ENCODE results near the gene ARID1A.
"Not testable (repeated sequence)": the region's sequence is repeated elsewhere in the genome, so short reads cannot be mapped to it uniquely, and the experiment has no call there.

ARID1A gene

GRCh38 chr1:26695356-26696118, at the start of gene ARID1A:
Gene ARID1A (plus strand): TSS chr1:26696015. CDS start chr1:26696404, 389 bp downstream.
- DNase-seq, result peak; percentile 94 to 95

GRCh38 chr1:26664802-26665201, 31.0 kb upstream of the ARID1A start:
- DNase-seq, result no peak

GRCh38 chr1:26666855-26667254, 29.0 kb upstream of the ARID1A start:
- DNase-seq, result no peak

GRCh38 chr1:26668106-26668786, 27.6 kb upstream of the ARID1A start:
- not testable (repeated sequence) for DNase-seq

- DNase-seq, result peak; percentile 43 to 53
Measured at GRCh38 chr1:26677306-26678115, 18.3 kb upstream of the ARID1A start.

- no peak for DNase-seq
Measured at GRCh38 chr1:26684763-26685508, 10.9 kb upstream of the ARID1A start.

GRCh38 chr1:26686795-26687194, 9.0 kb upstream of the ARID1A start:
- no peak for DNase-seq

- no peak for DNase-seq
Measured at GRCh38 chr1:26689504-26689903, 6.3 kb upstream of the ARID1A start.

- DNase-seq, result no peak
Measured at GRCh38 chr1:26690157-26690556, 5.7 kb upstream of the ARID1A start.

GRCh38 chr1:26690576-26691031, 5.2 kb upstream of the ARID1A start:
- DNase-seq, result no peak

GRCh38 chr1:26692211-26692792, 3.5 kb upstream of the ARID1A start:
- peak; percentile 71 to 74 for DNase-seq

- peak; percentile 81 to 82 for DNase-seq
Measured at GRCh38 chr1:26692793-26693490, 2.9 kb upstream of the ARID1A start.

GRCh38 chr1:26693599-26694572, 1.9 kb upstream of the ARID1A start:
- no peak for DNase-seq

- no peak for DNase-seq
Measured at GRCh38 chr1:26694638-26695355, 1.0 kb upstream of the ARID1A start.

GRCh38 chr1:26696119-26696653, 371 bp downstream of the ARID1A start:
- peak in 1 of 2 donors; percentile 35 for DNase-seq

GRCh38 chr1:26696654-26697430, 1.0 kb downstream of the ARID1A start:
- DNase-seq, result peak; percentile 81 to 88

GRCh38 chr1:26697431-26697977, 1.7 kb downstream of the ARID1A start:
- peak; percentile 25 for DNase-seq
